Muscle layer of colon (tissue), 2 donors: ENCODE data around the gene CDH20.

Source experiments
- H3K27ac ChIP-seq: one replicate; pipeline ENCODE4 v1.7.0; 2013; ENCODE audit warnings: low read depth, mild to moderate bottlenecking, low read length, moderate library complexity
- H3K27me3 ChIP-seq, 2 donors: one replicate each; pipeline ENCODE4 v1.7.0; 2013; ENCODE audit warnings: low read length in 2 of 2, mild to moderate bottlenecking in 2 of 2; ENCODE audit not compliant: insufficient read depth in 2 of 2, control insufficient read depth in 1 of 2
- H3K36me3 ChIP-seq: one replicate; pipeline ENCODE4 v1.7.0; 2013; ENCODE audit warnings: mild to moderate bottlenecking, low read length; ENCODE audit not compliant: insufficient read depth
- H3K4me1 ChIP-seq: one replicate; pipeline ENCODE4 v1.7.0; 2013; ENCODE audit warnings: mild to moderate bottlenecking, low read length; ENCODE audit not compliant: insufficient read depth
- H3K4me3 ChIP-seq, 2 donors: one replicate each; pipeline ENCODE4 v1.7.0; 2013; ENCODE audit warnings: low read length in 2 of 2, low read depth in 1 of 2, mild to moderate bottlenecking in 1 of 2, moderate library complexity in 1 of 2
- H3K9ac ChIP-seq: one replicate; pipeline ENCODE4 v1.7.0; 2013; ENCODE audit warnings: low read length
- H3K9me3 ChIP-seq: one replicate; pipeline ENCODE4 v1.7.0; 2013; ENCODE audit warnings: mild to moderate bottlenecking, low read length
- donor health status: abdominal sarcoma.
- donor health status: Adenocarcinoma of cecum.

The CDH20 gene

DNA sequence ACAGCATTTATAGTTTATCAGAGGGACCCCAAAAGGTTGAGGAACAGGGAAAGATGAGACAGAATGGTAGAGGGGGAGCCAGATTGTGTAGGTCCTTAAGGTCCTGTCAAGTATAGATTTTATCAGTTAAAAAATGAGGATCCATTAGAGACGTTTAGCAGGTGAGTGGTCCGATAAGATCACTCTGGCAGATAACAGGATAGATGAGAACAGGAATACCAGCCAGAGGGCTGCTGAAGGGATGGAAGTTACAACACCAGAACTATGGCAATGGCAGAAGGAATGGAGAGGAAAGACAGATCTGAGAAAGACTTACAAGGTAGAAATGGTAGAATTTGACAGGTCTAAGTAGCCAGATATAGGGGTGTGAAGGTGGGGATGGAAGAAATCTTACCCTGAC lies 141.7 kb downstream of the CDH20 start:
- Histone ChIP-seq H3K4me3 (no peak overlapping the region), H3K9ac (no peak overlapping the region), H3K27ac (no peak overlapping the region), H3K4me1 (no peaks in the 10 kb centered on the region), H3K36me3 (no peaks in the 10 kb centered on the region), H3K27me3 (no peaks in the 10 kb centered on the region), H3K9me3 (no peaks in the 10 kb centered on the region)

DNA sequence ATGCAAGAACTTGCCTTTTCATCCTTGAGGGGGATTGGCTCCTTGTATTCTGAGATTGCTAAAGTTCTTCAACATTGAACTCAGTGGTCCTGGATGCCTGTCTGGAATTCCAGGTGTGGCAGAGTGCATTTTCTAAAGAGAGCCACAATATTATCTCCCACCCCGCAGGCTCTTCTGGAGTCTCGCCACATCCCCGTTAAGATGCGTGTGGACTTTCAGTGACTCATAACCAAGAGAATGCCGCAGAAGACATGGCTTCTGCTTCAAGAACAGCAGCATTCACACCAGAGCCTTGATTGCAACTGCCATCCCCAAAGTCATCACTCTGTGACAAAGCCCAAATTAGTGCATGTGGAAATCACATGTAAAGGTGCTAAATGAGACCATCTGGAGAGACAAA lies 142.7 kb downstream of the CDH20 start:
- no peak overlapping the region for H3K4me3 ChIP-seq
- no peaks in the 10 kb centered on the region for H3K36me3 ChIP-seq
- H3K9me3 ChIP-seq = no peaks in the 10 kb centered on the region
- no peak overlapping the region for H3K27ac ChIP-seq
- no peaks in the 10 kb centered on the region for H3K4me1 ChIP-seq
- no peak overlapping the region for H3K9ac ChIP-seq
- H3K27me3 ChIP-seq = no peaks in the 10 kb centered on the region

DNA sequence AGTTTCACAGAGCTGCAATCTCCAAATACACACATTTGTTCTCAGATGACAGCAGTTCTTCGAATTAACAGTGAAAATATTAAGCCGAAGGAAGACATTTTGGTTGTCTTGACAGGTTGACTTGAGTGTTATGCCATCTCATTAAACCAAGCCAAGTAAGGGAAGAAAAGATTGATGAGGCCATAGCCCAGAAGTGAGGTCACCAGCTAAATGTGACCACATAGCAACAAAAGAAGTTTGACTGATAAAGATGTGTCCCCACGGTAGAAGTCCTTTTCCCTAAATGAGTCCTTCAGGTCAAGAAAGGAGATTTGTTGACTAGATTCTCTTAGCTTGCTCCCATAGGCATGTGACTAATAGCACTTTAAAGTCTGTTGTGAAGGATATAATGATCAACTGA lies 156.1 kb downstream of the CDH20 start:
- Histone ChIP-seq H3K4me3 (no peak overlapping the region), H3K36me3 (no peaks in the 10 kb centered on the region), H3K27ac (no peak overlapping the region), H3K4me1 (no peaks in the 10 kb centered on the region), H3K9me3 (no peaks in the 10 kb centered on the region), H3K9ac (no peak overlapping the region), H3K27me3 (no peaks in the 10 kb centered on the region)

DNA sequence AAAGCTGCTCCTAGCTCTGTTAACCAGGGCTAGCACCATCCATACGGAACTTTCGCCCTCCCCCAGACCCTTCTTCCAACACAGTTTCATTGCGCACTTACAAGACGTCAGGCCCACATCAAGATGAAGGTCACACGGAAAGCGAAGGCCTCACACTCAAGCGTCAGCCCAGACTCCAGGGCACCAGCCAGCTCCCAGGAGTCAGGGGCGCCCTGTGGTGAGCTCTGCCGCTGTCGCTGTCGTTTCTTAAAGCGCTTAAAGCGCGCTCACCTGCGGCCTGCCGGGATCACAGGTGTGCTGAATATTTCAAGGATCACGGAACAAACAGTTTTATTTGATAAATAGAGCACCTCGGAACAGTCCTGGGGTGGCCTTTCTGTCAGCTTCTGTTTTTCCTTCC lies 163.1 kb downstream of the CDH20 start:
- Histone ChIP-seq H3K36me3 (no peaks in the 10 kb centered on the region), H3K4me1 (no peaks in the 10 kb centered on the region), H3K9me3 (no peaks in the 10 kb centered on the region), H3K27me3 (no peaks in the 10 kb centered on the region), H3K9ac (no peak overlapping the region), H3K27ac (no peak overlapping the region), H3K4me3 (no peak overlapping the region)

DNA sequence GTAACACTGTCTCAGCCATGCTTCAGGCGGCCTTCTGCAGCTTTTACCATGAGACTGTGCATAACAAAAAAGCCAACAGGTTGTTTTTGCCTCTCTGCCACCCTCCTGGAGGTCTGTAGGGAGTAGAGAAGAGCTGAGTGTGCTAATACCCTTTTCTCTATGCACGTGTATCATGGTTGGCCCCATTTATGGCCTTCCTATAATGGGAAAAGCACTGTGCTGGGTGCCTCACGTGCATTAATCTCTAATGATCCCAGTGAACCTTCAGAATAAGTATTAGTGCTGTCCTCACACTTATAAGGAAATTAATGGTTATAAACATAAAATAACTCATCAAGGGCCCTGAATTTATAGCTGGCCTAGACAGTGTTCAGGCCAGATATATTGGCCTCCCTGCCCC lies 164.2 kb downstream of the CDH20 start:
- no peaks in the 10 kb centered on the region for H3K4me1 ChIP-seq
- no peak overlapping the region for H3K9ac ChIP-seq
- no peak overlapping the region for H3K27ac ChIP-seq
- no peaks in the 10 kb centered on the region for H3K36me3 ChIP-seq
- no peaks in the 10 kb centered on the region for H3K9me3 ChIP-seq
- no peak overlapping the region for H3K4me3 ChIP-seq
- no peaks in the 10 kb centered on the region for H3K27me3 ChIP-seq

DNA sequence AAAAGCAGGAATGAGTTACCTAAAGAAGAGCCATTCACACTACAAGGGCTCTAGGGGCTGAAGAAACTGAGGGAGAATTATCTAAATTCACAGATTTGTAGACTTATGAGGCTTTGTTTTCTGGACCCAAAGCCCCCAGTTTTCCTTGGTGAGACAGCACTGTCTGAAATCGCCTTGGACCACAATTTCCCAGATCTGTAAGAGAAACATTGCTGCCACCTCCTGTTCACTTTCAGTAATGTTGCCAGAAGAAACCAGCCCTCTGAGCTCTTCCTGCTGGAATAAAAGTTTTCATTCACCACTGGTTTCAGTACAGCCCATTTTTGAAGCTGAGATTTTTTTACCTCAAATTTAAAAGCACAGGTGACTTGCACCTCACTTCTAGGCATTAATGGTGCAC lies 169.2 kb downstream of the CDH20 start:
- Histone ChIP-seq H3K9ac (no peak overlapping the region), H3K4me3 (no peak overlapping the region), H3K4me1 (no peaks in the 10 kb centered on the region), H3K36me3 (no peaks in the 10 kb centered on the region), H3K9me3 (no peaks in the 10 kb centered on the region), H3K27me3 (no peaks in the 10 kb centered on the region), H3K27ac (no peak overlapping the region)

DNA sequence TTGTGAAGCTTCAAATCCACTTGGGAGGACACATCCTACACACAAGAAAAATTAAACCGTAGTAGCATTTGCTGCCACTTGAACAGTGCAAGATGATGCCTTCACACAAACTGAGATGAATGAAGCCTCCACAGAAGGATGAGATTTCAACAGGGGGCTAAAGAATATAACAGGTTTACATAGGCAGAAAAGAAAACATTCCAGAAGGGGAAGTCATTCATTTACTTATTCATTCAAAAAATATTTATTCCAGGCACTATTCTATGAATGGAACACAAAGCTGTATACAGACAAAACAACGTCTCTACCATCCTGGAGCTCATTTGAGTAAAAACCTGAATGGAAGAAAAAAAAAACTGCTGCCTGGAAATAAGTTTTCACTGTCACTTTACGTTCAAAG lies 170.5 kb downstream of the CDH20 start:
- H3K36me3 ChIP-seq = no peaks in the 10 kb centered on the region
- no peak overlapping the region for H3K9ac ChIP-seq
- no peaks in the 10 kb centered on the region for H3K4me1 ChIP-seq
- no peak overlapping the region for H3K27ac ChIP-seq
- no peak overlapping the region for H3K4me3 ChIP-seq
- H3K9me3 ChIP-seq = no peaks in the 10 kb centered on the region
- no peaks in the 10 kb centered on the region for H3K27me3 ChIP-seq

DNA sequence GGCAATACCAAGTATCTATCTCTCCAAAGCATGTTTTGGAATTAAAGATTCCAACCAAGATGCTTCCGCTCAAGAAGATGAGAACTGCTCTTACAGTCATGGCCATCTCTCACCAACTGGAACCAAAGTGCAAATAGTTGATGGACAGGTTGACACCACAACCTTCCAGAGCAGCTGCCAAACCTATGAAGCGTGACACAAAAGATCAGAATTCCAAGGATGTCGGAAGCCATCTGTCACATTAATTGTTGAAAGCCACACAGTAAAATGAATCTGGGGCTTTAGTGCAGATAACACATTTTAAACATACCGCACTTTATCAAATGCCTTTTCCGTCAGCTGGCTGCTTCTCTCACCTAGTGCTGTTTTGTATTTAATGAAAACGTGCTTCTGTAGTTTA lies 195.7 kb downstream of the CDH20 start:
- no peaks in the 10 kb centered on the region for H3K4me1 ChIP-seq
- no peaks in the 10 kb centered on the region for H3K36me3 ChIP-seq
- H3K27ac ChIP-seq = no peak overlapping the region
- no peaks in the 10 kb centered on the region for H3K27me3 ChIP-seq
- no peak overlapping the region for H3K4me3 ChIP-seq
- no peak overlapping the region for H3K9ac ChIP-seq
- no peaks in the 10 kb centered on the region for H3K9me3 ChIP-seq

DNA sequence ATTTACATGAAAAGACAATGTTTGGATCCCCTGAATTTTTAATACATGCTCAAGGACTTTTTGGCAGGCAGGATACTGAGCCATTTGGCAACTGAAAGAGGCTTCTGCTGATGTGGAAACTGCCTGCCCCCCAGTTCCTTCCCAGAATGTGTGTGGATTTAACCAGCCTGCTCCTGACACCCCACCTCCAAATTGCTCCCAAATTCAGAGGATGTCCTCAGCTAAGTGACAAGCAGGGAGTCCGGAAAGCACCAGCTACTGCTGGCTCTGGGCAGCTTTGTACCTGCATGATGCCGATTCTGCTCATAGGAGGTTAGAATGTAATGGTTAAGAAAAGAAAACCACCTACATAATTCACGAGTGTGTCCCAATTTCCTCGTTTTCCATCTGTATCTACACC lies 197.5 kb downstream of the CDH20 start:
- H3K27ac ChIP-seq = no peak overlapping the region
- H3K36me3 ChIP-seq = no peaks in the 10 kb centered on the region
- no peaks in the 10 kb centered on the region for H3K27me3 ChIP-seq
- H3K9ac ChIP-seq = no peak overlapping the region
- no peaks in the 10 kb centered on the region for H3K4me1 ChIP-seq
- no peaks in the 10 kb centered on the region for H3K9me3 ChIP-seq
- H3K4me3 ChIP-seq = no peak overlapping the region

DNA sequence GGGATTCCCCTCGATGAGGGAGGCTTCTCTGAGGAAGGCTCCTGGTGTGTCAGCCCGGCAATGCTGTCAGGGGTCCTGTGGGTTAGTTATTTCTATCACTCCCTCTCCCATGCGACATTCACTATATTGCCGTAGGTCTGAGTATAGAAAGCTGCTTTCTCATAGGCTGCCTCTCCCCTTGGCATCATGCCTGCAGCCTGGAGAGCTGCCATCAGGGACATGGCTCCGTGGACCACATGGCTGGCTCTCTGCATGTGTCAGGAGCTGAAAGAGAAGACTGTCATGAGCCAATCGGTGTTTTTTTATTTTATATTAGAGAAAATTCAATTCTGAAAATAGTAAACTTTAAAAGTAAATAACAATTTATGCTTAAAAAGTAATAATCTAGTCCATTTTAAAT lies 198.0 kb downstream of the CDH20 start:
- Histone ChIP-seq H3K9me3 (no peaks in the 10 kb centered on the region), H3K27me3 (no peaks in the 10 kb centered on the region), H3K4me1 (no peaks in the 10 kb centered on the region), H3K27ac (no peak overlapping the region), H3K4me3 (no peak overlapping the region), H3K9ac (no peak overlapping the region), H3K36me3 (no peaks in the 10 kb centered on the region)

DNA sequence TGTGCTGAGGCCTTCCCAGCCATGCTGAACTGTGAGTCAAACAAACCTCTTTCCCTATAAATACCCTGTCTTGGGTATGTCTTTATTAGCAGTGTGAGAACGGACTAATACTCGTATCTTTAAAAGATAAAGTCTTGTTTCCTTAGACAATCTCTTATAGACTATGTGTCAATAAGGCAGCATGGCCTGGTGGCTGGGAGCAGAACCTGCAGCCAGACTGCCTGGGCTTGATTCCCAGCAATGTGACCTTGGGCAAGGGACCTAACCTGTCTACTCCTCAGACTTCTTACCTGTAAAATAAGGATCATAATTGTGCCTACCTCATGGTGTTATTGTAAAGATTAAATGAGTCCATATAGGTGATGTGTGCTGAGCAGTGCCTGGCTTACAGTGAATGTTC lies 198.7 kb downstream of the CDH20 start:
- Histone ChIP-seq H3K4me1 (no peaks in the 10 kb centered on the region), H3K36me3 (no peaks in the 10 kb centered on the region), H3K9ac (no peak overlapping the region), H3K9me3 (no peaks in the 10 kb centered on the region), H3K4me3 (no peak overlapping the region), H3K27me3 (no peaks in the 10 kb centered on the region), H3K27ac (no peak overlapping the region)

DNA sequence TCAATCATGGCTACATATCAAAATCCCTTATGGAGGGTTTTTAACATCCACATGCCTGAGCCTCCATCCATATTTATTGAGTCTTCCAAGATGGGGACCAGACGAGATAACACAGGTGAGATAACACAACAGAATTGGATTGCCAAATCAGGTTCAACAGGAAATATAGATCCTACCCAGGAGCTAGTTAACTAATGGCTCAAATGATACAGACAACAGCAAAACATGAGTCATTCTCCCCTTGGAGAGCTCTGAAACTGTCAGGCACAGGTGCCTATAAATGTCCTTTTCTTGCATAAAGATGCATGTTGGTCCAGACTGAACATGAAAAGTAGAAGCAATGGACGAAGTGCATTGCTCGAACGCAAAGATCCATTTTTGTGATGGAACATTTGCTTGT lies 202.2 kb downstream of the CDH20 start:
- no peak overlapping the region for H3K4me3 ChIP-seq

More for the DNA sequence above, 202.2 kb downstream of the CDH20 start:
- Histone ChIP-seq H3K9ac (no peak overlapping the region), H3K27ac (no peak overlapping the region), H3K27me3 (no peaks in the 10 kb centered on the region), H3K9me3 (no peaks in the 10 kb centered on the region), H3K4me1 (no peaks in the 10 kb centered on the region), H3K36me3 (no peaks in the 10 kb centered on the region)
